Stimulated activated CD4-positive, alpha-beta T cell treated with anti-CD3 and anti-CD28 coated beads, TNF-alpha, amount 100 ng/mL, for 48 hours (primary cell): Measurements from ENCODE around the gene SLC6A6.

ENCODE experiments used
- DNase-seq, 3 donors: peaks; one replicate each; pipeline ENCODE4 v3.0.0-alpha.2; 2020; ENCODE audit warnings: low read depth in 3 of 3

Gene SLC6A6

GRCh38 chr3:14372587-14372986, 29.8 kb upstream of the SLC6A6 start:
- no peak for DNase-seq

GRCh38 chr3:14373753-14374376, 28.5 kb upstream of the SLC6A6 start:
- DNase-seq: no peak

GRCh38 chr3:14374444-14374883, 27.9 kb upstream of the SLC6A6 start:
- no peak for DNase-seq

GRCh38 chr3:14375192-14375591, 27.2 kb upstream of the SLC6A6 start:
- no peak for DNase-seq

- no peak for DNase-seq
Observed at GRCh38 chr3:14376348-14377043, 25.9 kb upstream of the SLC6A6 start.

GRCh38 chr3:14377044-14377837, 25.2 kb upstream of the SLC6A6 start:
- DNase-seq: no peak

- no peak for DNase-seq
Observed at GRCh38 chr3:14377838-14378169, 24.6 kb upstream of the SLC6A6 start.

GRCh38 chr3:14378415-14378814, 24.0 kb upstream of the SLC6A6 start:
- DNase-seq: no peak

- DNase-seq: no peak
Observed at GRCh38 chr3:14379843-14380242, 22.6 kb upstream of the SLC6A6 start.

- DNase-seq: no peak
Observed at GRCh38 chr3:14386254-14386653, 16.2 kb upstream of the SLC6A6 start.

GRCh38 chr3:14388201-14388600, 14.2 kb upstream of the SLC6A6 start:
- no peak for DNase-seq

GRCh38 chr3:14389166-14389606, 13.2 kb upstream of the SLC6A6 start:
- no peak for DNase-seq

GRCh38 chr3:14389716-14390115, 12.7 kb upstream of the SLC6A6 start:
- no peak for DNase-seq

GRCh38 chr3:14391033-14391432, 11.4 kb upstream of the SLC6A6 start:
- no peak for DNase-seq

- DNase-seq: no peak
Observed at GRCh38 chr3:14392231-14392630, 10.2 kb upstream of the SLC6A6 start.

GRCh38 chr3:14392803-14393319, 9.5 kb upstream of the SLC6A6 start:
- DNase-seq: no peak

GRCh38 chr3:14393440-14394106, 8.8 kb upstream of the SLC6A6 start:
- DNase-seq: no peak

GRCh38 chr3:14396031-14396692, 6.2 kb upstream of the SLC6A6 start:
- no peak for DNase-seq

- no peak for DNase-seq
Observed at GRCh38 chr3:14397046-14397445, 5.4 kb upstream of the SLC6A6 start.

- DNase-seq: no peak
Observed at GRCh38 chr3:14397531-14397930, 4.9 kb upstream of the SLC6A6 start.
